Measurements from ENCODE around the gene CFAP58.

Gene CFAP58

GRCh38 chr10:104336821-104337467 is 16.7 kb upstream of the CFAP58 start:
- peak; percentile 69 for DNase-seq

- peak; percentile 24 for DNase-seq
These were observed 16.1 kb upstream of the CFAP58 start for GRCh38 chr10:104337521-104337984.

- DNase-seq: peak; percentile 88
These were observed 15.5 kb upstream of the CFAP58 start, which contains the start of gene ITPRIP for GRCh38 chr10:104337985-104338735. Gene ITPRIP (minus strand): TSS chr10:104338465. CDS start chr10:104316051, 22,414 bp downstream.

DNA sequence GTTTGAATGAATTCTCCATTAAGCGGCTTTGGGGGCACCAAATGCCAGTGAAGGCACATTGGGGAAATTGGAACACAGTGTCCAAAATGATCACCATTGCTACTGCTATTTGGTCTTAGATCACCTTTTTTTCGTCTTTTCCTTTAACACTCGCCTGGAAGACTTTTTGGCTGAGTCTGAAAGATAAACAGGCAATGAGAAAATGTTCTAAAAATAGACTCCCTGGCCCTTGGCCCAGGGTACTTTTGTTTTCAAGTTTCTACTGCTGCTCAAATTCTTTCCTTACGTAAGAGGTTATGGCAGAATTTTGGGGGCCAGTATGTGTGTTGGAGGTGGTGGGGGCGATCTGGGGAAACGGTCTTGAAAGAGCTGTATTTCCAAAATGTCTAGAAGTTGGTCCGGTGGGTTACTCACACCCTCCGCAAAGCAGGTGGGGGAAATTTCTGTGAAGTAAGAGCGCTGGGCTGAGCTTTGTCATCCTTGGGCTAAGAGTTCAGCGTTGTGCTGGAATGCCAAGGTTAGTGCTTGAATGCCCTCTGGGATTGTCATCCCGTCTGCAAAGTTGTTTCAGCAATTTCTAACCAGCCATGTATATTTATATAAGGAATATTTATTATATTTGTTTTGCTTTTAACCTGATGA is 14.0 kb upstream of the CFAP58 start:
- DNase-seq: peak; percentile 76

DNA sequence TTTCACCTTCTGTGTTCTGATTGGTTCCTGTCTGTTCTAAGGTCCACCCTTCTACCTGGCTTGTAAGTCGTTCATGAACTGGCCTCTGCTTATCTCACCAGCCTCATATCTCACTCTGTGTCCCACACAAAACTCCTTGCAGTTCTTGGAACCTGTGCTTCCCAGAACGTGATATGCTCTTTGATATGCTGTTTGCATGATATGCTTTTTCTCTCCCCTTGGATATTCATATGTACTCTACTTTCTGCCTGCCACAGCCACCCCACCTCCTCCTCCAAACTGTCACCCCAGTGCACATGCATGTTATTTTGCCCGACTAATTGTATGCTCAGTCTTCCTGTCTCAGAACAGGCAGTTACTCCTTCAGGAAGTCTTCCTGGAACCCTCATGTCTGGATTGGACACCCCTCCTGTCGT is 13.5 kb upstream of the CFAP58 start:
- no peak for DNase-seq

DNA sequence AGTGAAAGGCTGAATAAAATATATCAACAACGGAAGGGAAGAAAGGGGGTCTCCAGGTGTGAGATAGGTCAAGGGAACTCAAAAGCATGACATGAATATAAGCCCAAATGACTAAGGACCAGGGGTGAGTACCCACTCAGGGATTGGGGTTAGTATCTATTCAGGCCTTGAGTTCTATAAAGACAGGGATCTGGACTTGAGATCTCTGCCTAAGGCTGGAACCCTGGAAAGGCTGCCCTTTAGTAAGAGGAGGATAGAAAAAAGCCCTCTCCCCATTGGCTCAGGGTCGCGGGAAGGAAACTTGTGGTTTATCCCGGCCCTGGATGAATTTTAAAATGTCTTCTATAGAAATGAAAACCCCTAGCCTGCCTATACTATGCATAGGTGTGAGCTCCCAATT is 13.0 kb upstream of the CFAP58 start:
- no peak for DNase-seq

GRCh38 chr10:104342941-104343411 is 10.7 kb upstream of the CFAP58 start:
- peak; percentile 46 for DNase-seq

DNA sequence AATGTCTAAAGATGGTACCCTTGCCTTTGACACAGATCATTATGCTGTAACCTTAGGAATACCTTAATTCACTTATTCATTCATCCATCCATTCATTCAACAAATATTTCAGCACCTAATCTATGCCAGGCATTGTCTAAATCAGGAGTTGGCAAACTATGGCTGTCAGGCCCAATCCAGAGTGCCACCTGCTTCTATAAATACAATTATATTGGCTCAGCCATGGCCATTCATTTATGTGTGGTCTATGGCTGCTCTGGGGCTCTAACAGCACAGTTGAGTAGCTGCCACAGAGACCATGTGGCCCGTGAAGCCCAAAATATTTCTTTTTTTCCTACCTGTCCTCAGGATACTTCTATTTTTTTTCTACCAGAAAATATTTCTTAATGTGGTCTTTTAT is 9.4 kb upstream of the CFAP58 start:
- DNase-seq: no peak

DNA sequence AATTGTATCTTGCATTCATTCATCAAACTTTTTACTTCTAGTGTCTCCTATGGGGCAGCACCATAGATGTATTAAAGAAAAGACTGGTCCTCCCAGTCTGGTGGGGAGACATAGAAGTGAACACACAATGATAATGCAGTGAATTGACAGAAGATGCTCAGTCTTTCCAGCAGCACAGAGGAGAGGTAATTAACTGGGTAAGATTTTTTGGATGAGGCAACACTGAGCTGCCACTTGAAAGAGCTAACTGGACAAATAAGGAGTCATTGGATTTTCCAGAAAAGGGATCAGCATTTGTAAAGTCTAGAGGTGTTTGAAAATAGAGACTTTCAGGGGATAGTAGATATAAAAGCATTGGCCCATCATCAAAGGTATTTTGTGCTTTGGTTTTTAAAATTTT is 8.1 kb upstream of the CFAP58 start:
- no peak for DNase-seq

- DNase-seq: no peak
These were observed 7.7 kb upstream of the CFAP58 start for GRCh38 chr10:104345941-104346340.

- DNase-seq: peak; percentile 60
These were observed 6.2 kb upstream of the CFAP58 start for GRCh38 chr10:104347295-104348045.

- DNase-seq: no peak
These were observed 5.0 kb upstream of the CFAP58 start for GRCh38 chr10:104348601-104349000.

DNA sequence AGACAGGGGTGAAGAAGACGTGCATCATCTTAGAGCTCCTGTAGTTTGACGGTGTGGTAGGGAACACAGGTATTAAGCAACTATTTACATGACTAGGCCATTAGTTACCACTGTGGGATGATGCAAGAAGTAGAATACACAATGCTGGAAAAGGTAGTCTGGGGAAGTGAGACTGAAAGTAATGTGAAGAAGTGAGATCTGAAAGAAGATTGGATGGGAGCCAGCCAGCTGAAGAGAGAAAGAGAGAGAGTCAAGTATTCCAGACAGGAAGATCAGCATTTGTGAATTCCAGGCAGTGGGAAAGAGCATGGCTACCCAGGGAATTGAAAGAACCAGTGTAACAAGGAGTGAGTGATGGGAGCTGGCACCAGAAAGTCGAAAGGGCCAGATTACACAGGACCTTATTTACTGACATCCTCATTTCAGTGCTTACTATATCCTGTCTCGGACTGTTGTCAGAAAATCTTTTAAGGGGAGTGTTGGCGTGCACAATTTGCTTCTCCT is 4.0 kb upstream of the CFAP58 start:
- peak; percentile 42 for DNase-seq

DNA sequence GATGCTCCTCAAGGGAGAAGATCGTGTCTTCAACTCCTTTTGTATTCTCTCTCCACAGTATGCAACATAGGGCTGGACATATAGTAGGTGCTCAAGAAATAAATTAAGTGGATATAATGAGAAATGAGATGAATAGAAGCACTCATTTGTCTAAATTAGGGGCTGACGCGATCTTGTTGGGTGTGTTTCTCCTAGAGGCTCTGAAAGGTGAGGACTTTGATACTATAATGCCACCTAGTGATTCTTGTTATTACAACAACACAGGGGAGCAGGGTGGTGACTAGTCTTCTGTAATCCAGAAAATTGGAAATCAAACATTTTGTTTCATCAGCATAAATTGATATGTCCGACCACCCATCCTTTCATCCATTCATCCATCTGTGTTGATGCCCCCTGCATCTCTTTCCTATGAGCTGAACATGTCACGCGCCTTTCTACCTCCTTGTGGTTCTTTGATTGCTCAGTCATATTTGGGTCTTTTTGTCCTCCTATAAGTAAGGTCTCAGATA is 3.5 kb upstream of the CFAP58 start:
- peak; percentile 72 for DNase-seq

DNA sequence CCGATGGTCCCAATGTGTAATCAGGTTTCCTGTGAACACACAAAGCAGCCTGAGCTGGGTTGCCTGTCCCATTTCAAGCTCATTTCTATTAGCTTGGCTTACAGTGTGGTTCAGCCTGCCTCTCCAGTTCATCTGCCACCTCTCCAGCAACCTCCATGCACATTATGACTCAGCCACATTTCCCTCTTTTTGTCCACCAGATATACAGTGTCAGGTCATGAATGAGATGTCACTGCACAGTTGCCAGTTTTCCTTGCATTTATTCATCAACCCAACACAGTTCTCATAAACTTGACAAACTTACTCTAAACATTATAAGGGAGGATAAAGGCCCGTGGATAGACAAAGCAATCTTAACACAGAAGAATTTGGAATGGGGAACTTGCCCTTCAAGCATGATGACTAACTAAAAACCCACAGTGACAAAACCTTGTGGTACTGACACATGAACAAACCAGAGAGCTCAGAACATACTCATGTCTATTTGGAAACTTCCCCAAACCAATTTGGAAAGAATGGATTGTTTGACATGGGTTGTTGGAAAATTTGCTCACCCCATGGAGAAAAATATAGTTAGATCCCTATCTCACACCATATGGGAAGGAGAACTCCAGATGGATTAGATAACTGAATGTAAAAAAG is 2.5 kb upstream of the CFAP58 start:
- DNase-seq: peak; percentile 79

- DNase-seq: no peak
These were observed 1.7 kb upstream of the CFAP58 start for GRCh38 chr10:104351919-104352318.

DNA sequence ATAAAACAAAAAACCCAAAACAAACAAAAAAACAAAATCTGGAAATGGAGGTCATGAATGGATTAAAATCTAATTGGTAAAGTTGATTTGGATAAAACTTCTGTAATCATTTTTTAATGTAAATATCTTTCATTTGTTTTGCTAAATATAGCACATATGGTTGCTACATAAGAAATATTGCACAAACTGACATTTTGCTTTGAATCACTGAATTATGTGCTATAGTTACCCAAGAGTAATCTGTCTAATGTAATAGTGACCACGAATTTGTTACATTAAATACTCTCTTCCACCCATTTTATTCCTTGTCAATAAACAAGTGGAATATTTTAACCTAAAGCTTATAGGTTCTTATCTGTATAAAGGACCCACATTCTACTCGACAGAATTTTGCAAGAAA is 6.2 kb downstream of the CFAP58 start:
- no peak for DNase-seq

GRCh38 chr10:104367904-104368303 is 14.3 kb downstream of the CFAP58 start:
- DNase-seq: no peak

DNA sequence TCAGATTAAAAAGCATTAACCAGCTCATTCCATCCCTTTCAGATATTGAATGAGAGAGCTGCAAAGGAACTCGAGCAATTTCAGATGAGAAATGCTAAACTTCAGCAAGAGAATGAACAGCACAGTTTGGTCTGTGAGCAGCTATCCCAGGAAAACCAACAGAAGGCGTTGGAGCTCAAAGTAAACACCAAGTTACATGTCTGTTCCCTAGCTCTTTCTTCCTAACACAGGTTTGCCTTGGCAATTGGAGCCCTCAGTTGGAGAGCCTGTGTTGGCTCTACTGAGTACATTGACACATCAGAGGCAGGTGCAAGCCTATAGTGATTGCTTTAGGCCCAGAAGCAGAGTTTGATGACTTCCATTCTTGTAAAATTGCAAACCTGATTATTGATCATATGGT is 14.7 kb downstream of the CFAP58 start:
- no peak for DNase-seq

DNA sequence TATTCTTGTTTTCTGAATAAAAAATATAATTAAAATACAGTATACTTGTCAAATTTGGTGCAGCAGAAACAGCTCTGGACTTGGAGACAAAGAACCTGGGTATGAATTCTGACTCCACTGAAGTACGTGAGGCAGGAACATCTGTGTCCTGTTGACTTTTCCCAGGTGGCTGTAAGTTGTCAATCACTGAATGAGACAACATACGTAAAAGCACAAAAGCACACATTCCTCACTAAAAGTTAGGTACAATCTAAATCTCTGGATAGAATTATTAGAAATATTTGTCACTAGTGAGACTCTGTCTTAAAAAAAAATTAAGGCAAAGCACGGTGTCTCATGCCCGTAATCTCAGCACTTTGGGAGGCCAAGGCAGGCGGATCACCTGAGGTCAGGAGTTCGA is 18.1 kb downstream of the CFAP58 start:
- DNase-seq: no peak

- DNase-seq: no peak
These were observed 21.0 kb downstream of the CFAP58 start for GRCh38 chr10:104374591-104374990.
